Stimulated activated naive CD4-positive, alpha-beta T cell treated with Interleukin-2 at 50 U/mL for 16 hours (primary cell): ENCODE data around the gene CEP104.

Source experiments
- DNase-seq: peaks from one replicate; lab custom pipeline; 2025; lab: John Stamatoyannopoulos, UW

The CEP104 gene

DNA sequence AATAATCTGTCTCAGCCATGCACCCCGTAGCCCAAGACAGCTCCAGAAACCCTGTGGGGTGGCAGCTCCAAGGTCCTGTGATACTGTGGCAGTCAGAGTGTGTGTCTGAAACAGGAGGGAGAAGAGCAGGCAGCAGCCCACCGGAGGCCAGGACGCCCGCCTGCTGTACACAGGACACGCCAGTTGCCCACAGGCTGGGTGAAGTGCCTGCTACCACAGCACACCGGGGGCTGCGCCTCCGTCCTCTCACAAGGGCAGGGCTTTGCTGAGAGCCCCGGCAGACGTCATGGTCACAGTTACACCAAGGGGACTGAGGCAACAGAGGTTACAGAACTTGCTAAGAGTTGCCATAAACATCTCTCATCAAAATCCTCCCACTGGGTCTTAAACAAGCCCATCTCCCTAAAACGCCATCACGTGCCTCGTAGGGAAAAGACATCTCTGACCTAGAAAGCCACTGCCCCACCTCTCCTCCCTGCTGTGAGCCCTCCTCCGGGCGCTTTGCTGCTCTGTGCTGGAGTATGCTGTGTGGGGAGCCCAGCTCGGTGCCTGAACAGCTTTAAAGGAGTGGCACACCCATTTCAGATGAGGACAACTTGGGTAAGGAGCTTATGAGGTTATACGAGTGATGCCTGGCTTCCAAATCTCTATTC, 37.7 kb upstream of the CEP104 start:
- no peak for DNase-seq

DNA sequence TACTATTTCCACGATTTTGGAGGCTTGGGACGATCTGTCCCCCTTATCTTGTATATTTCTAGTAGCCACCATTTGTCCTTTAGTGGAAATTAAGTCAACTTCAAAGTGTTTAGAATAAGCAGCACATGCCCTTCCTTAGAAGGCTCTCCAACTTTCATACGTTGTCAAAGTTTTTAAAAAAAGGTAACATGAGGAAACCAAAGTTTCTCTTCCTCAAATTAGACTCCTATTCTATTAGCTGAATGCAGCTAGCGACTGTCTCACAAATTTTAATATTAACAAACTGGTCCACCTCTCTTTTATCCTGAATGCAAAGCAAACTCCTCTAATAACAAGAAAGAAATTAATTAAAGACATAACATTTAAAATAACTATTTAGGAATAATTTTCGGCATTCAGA, 36.2 kb upstream of the CEP104 start:
- no peak for DNase-seq

DNA sequence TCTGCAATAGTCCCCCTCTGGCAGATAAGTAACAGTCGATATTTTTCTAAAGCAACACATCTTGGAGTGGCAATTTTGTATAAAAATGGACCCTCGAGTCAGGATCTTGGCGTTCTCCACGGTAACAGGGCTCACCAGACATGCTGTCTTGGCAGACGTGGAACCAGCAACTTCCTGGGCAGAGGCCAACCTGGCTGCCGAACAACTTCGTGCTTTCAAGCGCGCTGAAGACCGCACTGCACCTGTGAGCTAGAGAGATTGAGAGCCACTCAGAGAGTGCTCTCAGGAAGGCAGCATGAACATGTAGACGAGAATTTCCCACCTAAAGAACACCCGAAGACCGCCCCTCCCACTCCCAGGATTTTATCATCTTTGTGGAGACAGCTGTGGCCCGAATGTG, 35.7 kb upstream of the CEP104 start:
- no peak for DNase-seq

DNA sequence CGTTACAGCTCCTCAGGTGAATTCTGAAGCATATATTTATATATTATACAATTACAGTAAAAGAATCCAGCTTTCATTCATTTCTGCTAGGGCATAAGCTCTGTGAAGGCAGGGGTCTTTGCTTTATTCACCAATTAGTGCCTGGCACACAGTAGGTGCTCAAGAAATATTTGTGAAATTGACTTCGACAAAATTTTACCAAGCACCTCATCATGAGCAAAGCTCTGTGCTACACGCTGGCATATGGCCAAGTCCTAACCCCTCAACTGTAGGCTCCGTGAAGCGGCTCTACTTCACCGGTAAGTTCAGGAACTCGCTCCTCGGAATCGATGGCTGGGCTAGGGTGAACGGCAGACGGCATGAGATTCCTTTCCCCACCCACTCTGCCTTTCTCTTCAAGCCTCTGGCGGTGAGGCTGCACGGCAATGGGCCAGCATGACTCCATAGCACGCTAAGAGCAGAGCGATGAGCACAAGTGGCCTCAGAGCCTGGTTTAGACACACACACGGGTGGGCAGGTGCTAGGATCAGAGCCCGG, 34.4 kb upstream of the CEP104 start:
- no peak for DNase-seq

DNA sequence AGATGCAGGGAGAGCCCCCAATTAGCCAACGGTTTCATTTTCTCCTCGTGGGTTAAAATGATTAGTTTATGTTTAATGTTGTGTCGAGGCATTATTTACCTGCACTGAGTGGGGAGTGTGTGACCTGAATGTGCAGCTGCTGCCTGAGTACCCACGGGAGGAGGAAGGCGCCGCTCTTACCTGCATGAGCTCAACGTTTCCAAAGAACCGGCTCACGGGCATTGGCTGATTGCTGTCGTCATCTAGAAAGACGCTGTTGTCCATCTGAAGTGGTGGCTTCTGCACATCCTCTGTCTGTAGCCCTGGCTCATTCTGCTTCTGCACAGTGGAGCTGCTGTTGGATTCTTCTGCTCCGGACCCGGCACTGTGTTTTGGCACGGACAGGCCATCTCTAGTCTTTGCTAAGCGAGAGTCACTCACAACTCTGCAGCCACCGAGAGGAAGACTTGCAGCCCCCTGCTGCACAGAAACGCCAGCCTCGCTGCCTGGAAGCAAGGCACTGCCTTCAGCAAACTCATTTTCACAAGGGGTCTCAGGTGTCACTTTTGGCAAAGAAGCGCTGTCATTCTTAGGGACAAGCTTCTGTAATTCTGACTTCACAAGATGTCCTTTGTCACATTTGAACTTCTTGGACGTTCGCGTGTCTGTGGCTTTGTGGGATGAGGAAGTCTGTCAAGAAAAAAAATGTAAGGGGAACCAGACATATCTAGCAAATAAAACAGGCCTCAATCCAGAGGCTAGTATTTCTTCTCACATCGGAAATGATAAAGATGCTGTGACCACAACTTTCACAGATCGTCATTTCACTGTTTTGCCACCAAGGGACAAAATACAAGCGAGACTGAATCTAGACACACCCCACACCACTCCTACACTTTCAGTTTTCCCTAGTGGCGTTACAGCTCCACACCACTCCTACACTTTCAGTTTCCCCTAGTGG, 33.6 kb upstream of the CEP104 start:
- no peak for DNase-seq

DNA sequence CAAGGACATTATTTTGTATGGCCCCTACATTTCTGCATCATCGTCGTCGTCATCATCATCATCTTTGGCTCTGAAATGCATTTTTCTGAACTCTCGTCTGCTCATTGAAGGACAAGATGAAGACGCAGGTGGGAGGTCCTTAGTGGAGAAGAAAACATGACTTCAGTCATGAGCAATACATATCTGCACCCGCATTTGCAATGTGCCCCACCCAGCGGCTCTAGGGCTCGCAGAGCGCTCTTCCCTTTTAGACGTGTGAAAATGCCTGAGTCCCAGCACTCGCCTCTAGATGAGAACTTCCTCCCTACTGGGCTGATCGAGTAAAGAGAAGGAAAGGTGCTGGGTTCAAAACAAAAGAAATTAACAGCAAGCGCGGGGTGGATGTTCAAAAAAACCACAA, 32.9 kb upstream of the CEP104 start:
- peak; percentile 21 for DNase-seq

DNA sequence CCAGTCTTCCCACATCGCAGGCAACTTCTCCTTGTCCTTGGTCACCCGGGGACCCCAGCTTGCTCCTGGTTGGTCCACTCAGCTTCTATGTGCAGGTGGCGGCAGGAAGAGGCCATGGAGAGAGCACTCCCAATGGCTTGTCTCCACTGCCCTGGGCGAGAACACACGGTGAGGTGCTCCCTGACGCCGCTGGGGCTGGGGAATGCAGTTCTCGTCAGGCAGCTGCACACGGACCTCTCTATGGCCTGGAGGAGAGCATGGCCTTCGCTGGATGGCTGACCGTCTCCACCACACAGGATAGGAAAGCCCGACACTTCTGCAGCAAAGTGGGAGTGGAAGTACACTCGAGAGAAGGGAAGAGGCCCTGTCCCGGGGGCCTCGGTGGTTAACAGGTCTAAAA, 31.3 kb upstream of the CEP104 start:
- no peak for DNase-seq

DNA sequence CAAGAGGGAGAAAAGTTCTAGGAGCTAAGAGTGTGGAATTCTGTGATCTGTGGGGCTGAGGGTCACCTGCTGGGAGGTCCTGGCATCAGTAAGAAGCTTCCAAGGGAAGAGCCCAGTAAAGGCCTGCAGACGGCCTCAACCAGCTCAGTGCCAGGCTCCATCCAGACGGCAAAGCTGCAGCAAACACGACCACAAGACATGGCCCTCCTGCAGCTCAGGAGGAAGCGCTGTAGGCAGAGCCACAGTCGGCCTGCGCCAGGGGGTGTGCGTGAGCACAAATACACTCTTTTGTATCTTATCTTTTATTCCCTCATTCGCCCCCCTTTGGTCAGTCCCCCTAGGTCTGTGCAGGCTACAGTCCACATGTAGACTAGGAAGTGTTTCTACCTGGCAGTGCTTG, 29.7 kb upstream of the CEP104 start:
- no peak for DNase-seq

DNA sequence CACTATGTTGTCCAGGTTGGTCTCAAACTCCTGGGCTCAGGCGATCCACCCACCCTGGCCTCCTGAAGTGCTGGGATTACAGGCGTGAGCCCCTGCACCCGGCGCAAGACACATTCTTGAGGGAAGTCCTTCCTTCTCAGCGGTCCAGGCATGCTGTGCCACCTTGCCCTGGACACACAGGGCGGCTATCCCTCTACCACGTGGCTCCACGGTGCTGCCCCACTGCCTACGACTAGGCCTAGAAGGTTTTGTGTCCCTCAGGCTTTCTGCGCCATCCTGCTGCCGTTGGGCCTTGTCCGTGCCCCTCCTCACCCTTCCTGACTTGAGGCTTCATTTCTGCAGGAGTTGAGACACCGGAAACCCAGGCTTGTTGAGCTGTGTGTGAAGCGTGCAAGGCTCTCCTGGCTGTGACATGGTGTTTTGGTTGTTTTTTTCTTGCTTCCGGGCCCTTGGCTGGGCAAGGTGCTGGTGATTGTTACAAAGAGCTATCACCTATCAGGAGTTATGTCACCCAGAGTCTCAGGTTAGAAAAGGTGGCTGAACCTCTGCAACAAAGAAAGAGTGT, 29.2 kb upstream of the CEP104 start:
- DNase-seq, result no peak

DNA sequence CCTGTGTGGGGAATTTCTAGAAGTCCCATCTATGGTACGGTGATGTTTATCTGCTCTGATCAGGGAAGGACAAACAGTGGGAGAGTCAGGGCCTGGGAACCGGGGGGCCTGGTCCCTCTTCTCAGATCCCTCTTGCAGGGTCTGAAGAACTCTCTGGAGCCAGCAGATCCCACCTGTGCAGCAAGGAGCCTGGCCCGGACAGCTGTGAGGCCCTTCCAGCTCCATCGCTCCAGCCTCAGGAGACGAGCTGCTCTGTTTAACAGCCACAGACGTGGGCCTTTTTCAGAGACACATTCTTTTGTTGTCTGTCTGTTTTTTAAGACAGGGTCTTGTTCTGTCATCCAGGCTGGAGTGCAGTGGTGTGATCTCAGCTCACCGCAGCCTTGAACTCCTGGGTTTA, 28.6 kb upstream of the CEP104 start:
- no peak for DNase-seq

DNA sequence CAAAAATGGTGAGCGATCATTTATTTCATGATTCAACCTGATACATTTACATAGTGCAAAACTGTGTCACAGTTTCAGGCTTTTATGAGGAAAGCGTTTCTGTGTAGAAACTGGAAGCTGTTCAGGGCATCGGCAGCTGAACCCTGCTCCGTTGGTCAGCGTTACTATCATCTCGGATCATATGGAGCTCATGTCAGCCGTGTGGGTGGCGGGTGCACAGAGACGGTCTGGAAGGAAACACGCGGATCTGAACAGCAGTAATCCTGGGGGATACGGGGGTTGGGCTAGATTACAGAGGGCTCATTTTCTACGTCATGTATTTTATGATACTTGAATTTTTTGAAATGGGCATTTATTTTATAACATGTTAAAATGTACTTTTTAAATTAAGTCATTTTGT, 28.0 kb upstream of the CEP104 start:
- DNase-seq, result no peak

DNA sequence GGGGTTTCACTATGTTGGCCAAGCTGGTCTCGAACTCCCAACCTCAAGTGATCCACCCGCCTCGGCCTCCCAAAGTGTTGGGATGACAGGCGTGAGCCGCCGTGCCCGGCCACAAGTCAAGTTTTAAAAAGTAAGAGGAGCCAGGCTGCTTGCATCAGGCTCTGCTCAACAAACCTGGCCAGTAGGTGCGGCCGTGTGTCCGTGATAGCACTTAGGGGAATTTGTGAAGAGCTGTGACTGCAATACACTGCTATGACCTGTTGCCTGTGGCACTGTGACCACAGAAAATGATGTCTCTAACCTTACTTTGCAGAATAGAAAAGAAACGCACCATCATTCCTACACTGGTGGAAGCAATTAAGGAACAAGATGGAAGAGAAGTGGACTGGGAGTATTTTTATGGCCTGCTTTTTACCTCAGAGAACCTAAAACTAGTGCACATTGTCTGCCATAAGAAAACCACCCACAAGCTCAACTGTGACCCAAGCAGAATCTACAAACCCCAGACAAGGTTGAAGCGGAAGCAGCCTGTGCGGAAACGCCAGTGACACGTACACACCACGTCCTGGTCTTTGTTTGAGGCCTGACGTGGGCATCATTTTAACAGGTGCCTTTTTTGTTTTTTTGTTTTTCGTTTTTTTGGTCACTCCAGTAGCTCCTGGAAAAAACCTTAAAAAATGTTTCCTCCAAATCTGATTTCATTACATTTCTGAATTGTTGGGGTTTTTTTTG, 26.3 kb upstream of the CEP104 start:
- DNase-seq, result no peak

DNA sequence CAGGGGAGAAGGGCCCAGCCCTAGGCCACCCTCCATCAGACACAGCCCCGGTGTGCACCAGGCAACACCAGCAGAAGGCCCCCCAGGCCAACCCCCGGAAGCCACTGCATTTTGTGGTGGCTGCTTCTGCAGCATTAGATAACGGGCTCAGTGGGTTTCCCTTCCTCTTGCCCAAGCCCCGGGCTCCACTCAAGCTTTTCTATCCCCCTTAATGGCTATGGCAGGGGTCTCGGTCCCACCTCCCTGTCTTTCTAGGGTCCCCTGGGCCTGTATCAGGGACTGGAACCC, 24.1 kb upstream of the CEP104 start:
- DNase-seq, result no peak

DNA sequence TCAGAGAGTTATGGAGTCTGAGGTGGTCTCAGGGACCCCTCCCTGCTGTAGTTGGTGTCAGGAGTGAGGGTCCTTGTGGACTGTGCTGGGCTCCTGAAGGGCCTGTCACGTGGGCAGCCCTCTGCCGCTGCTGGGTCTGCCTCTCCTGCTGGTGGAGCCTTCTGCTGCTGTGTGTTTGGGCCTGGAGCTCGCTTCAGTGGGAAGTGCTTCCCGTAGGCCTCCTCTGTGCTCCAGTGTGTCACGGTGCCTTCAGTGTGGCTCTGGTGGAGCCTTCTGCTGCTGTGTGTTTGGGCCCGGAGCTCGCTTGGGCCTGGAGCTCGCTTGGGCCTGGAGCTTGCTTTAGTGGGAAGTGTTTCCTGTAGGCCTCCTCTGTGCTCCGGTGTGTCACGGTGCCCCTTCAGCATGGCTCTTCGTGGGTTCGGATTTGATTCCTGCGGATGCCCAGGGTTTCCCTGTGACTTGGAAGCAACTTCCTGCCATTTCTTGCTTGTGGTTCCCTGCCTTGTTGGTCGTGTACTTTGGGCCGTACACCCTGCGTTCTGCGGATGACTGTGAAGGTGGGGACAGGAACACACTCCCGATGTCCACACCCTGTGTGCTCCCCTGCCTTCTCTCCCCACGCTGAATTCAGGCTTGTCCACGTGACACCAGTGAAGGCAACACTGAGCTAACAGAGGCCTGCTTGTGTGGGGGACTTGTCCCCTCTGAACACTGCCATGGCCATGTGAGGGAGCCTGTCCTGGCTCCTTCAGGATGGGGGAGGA, 23.6 kb upstream of the CEP104 start:
- no peak for DNase-seq

DNA sequence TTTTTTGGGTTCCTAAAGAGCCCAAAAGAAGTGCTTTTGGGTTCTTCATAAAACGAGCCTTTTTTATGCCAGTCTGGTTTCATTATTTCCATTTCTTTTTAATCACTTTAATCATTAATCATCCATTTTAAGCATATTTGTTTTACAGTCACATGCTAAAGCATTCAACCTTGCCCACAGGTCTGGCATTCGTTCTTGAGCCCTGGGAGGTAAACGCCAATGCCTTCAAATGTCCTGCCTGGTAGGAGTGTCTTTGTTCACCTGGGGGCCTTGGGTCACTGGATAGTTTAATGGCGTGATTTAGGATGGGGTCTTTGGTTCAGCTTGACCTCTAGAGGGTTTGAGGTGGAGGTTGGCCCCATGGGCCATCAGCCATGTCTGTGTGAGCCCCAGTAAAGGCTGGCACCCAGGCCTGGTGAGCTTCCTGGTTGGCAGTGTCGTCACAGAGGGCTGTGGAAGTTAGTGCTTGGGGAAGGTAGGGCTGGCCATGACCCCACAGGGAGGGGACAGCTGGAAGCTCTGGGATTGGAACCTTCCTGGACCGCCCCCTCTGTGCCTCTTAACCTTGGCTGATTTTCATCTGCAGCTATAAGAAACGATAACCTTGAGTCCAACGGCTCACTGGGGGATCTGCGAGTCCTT, 22.9 kb upstream of the CEP104 start:
- no peak for DNase-seq

DNA sequence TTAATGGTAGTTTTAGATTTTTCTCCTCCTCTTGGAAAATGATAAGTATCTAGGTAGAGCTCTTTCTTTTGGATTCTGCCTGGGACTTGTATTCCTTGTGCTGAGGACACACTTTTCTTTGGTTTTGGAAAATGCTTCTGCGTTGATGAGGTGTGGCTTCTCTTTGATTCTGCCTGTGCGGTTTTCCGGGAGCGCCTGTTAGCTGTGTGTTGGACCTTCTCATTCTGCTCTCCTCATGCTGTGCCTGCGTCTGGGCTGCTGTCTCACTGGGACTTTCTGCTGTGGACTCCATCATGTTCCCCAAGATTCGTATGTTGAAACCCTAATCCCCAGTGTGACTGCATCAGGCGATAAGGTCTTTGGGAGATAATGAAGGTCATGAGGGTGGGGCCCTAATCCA, 22.1 kb upstream of the CEP104 start:
- no peak for DNase-seq

DNA sequence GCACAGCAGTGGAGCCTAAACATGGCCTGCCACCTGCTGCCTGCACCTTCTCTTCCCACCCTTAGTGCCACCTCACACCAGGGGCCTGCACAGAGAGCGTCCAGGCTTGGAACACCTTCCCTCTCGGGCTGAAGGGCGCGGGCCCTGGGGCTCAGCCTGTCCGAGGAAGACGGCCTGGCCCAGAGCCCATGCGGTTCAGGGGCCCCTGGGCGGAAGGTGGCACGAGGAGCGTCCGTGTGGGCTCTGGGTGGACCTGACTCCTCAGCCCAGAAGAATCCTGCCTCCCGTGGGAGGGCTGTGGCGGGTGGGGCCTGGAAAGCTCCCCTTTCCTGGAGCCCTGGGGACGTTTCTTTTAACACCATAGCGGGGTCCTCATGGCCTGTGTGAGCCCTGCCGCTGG, 19.7 kb upstream of the CEP104 start:
- DNase-seq, result no peak

DNA sequence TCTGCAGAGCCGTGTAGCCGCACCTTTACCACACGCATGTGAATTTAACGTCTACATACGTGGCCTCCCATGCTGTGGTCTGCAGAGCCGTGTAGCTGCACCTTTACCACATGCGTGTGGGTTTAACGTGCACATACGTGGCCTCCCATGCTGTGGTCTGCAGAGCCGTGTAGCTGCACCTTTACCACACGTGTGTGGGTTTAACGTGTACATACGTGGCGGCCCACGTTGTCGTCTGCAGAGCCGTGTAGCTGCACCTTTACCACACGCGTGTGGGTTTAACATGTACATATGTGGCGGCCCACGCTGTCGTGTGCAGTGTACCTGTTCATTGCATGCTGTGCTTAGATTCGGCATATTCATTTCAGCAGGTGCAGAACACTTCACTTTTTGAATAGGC, 17.7 kb upstream of the CEP104 start:
- no peak for DNase-seq

DNA sequence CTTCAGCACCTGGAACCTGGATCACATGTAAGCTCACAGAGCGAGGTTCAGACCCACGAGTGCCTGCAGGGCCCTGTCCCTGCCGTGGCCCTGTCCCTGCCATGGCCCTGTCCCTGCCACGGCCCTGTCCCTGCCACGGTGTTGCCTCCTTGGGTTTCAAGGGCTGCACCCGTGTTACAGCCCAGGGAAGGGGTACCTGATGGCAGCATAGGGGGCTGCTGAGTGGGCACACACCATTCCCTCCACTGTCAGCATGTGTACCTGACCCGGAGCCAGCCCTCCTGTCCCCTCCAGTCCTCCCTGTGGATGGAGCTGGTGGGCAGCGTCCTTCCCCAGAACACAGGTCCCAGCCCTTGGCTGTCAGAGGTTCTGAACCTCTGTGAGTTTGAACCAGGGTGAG, 15.5 kb upstream of the CEP104 start:
- no peak for DNase-seq

DNA sequence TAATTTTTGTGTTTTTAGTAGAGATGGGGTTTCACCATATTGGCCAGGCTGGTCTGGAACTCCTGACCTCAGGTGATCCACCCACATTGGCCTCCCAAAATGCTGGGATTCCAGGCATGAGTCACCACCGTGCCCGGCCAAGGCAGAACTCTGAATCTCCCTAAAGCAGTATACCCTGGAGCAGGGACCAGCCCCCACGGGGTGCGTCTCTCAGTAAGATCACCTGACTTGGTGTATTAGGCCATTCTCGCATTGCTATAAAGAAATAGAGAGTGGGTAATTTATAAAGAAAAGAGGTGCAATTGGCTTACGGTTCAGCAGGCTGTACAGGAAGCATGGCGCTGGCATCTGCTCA, 14.4 kb upstream of the CEP104 start:
- no peak for DNase-seq

DNA sequence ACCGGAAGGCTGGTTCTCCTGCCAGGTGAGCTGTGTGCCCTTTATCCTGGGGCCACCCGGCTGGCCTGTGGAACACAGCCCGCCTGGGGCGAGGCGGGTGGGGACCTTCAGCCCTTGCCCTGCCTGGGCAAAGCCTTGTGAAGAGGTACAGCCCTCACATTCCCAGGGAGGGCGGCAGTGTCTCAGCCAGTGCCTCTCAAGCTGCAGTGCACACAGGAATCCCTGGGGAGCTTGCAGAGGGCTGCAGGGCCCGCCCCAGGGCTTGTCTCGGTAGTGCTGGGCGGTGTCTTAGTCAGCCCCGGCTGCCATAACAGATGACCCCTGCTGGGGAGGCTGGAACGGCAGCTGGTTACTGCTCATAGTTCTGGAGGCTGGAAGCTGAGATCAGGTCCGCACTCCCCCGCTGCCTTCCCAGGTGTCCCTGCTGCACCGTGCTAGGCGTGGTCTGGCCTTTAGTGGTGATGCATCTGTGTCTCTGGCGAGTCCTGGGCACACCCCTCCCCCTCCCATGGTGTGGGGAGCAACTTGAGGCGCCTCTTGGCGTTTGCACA, 12.8 kb upstream of the CEP104 start:
- DNase-seq, result no peak
